Endodermal cell (in vitro differentiated cells): Measurements from ENCODE around the gene SLC22A17. TPM values are rescaled to one million over a fixed set of nuclear protein-coding genes. Genes with fewer than 3 reads are reported as not detected.

Source experiments
- DNase-seq: peaks from one replicate; pipeline ENCODE4 v3.0.0-alpha.2; 2017
- H3K27ac ChIP-seq: 2 replicates; pipeline ENCODE4 v1.5.1; 2013; ENCODE audit warnings: mild to moderate bottlenecking, low read depth, low read length, moderate library complexity
- H3K27me3 ChIP-seq: 2 replicates; pipeline ENCODE4 v1.6.1; 2013; ENCODE audit warnings: mild to moderate bottlenecking, low read length, moderate library complexity; ENCODE audit not compliant: insufficient read depth, control insufficient read depth, poor library complexity, severe bottlenecking
- H3K36me3 ChIP-seq: 2 replicates; pipeline ENCODE4 v1.7.0; 2013; ENCODE audit warnings: mild to moderate bottlenecking, low read length, moderate library complexity; ENCODE audit not compliant: control insufficient read depth, insufficient read depth
- H3K4me1 ChIP-seq: one replicate; pipeline ENCODE4 v1.7.0; 2013; ENCODE audit warnings: low read length; ENCODE audit not compliant: control insufficient read depth, insufficient read depth
- H3K4me3 ChIP-seq: 2 replicates; pipeline ENCODE4 v1.5.1; 2013; ENCODE audit warnings: mild to moderate bottlenecking, low read length, moderate library complexity
- H3K9ac ChIP-seq: 2 replicates; pipeline ENCODE4 v1.6.1; 2013; ENCODE audit warnings: mild to moderate bottlenecking, low read length, moderate library complexity; ENCODE audit not compliant: poor library complexity, severe bottlenecking; ENCODE audit errors: extremely low read depth
- H3K9me3 ChIP-seq: 2 replicates; pipeline ENCODE4 v1.6.1; 2013; ENCODE audit warnings: mild to moderate bottlenecking, low read length, moderate library complexity; ENCODE audit not compliant: control insufficient read depth
- H3K27ac Mint-ChIP-seq: 2 replicates; pipeline ENCODE4 v1.8.0; 2020; ENCODE audit warnings: mixed read lengths
- H3K27me3 Mint-ChIP-seq: 2 replicates; pipeline ENCODE4 v1.8.0; 2021; ENCODE audit warnings: mild to moderate bottlenecking, mixed read lengths; ENCODE audit not compliant: insufficient read depth
- H3K36me3 Mint-ChIP-seq: 2 replicates; pipeline ENCODE4 v1.8.0; 2020; ENCODE audit warnings: low read depth, mixed read lengths
- H3K4me1 Mint-ChIP-seq: 2 replicates; pipeline ENCODE4 v1.8.0; 2020; ENCODE audit warnings: mixed read lengths
- H3K4me3 Mint-ChIP-seq: 2 replicates; pipeline ENCODE4 v1.8.0; 2020; ENCODE audit warnings: mild to moderate bottlenecking, moderate library complexity, mixed read lengths
- H3K9me3 Mint-ChIP-seq: 2 replicates; pipeline ENCODE4 v1.8.0; 2020; ENCODE audit warnings: mild to moderate bottlenecking, mixed read lengths
- WGBS, 2 experiments: methylation state at CpG; one replicate each; pipeline versions ENCODE4 v1.1.5 to v1.1.7; 2013; ENCODE audit warnings: missing lambda C conversion rate in 2 of 2, mixed read lengths in 1 of 2; ENCODE audit not compliant: insufficient coverage in 1 of 2, insufficient read length in 1 of 2; 5-methylcytosine and 5-hydroxymethylcytosine counted together
- total RNA-seq, 2 donors: library from RNA; stranded (reverse); fragmentation: NEBNext Ultra II Directional in 1 of 2; extraction: Animal tissue kit (Norgen Biotek cat#: 25700) in 1 of 2; gene quantifications; 2 replicates in 1 of 2; 3 replicates in 1 of 2; pipeline ENCODE4 v1.2.1, GENCODE V29; 2021
- TF ChIP-seq, protein P1 (sequence below): fragments of 200-600 bp; sonication (generic); conservative IDR thresholded peaks from 2 replicates; pipeline ENCODE4 v1.5.0; 2021; ENCODE audit warnings: antibody characterized with exemption, mild to moderate bottlenecking

The SLC22A17 gene
- total RNA-seq, 2 donors from 2014 or later, result 49.9 to 89.0 TPM

DNA sequence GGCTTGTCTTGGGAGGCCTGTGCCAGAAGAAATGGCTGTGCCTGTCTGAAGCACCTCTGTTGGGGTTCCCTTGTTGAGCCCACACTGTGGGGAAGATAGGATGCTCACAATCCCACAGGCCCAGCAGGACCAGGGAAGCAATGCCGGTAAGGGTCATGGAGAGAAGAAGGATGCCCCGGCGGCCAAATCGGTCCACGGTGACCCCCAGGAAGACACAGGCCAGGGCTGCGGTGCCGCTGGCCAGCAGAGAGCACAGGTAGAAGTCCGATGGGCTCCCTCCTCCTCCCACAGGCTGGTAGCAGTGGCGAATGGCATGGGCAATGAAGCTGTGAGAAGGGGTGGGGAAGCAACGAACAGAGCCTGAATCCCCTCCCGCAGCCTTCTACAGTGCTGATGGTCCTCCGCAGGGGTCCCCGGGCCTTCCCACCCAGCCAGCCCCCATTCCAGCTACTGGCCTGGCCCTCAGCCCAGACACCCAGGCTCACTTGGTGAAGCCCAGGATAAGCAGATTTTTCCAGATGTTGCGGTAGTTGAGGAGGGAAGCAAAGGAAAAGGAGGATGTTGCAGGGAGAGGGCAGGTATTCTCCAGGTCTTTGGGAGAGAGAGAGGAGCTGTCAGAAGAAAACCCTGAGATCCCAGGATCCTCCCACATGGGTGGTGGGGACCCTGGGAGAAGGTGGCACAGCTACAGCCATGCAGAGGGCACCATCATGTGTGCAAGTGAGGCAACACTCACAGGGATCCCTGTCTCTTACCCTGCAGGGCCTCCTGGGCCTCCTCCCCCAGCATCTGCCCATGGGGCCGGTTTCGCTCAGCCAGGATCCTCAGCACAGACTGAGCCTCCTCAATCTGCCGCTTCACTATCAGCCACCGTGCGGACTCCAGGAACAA lies 5.0 kb downstream of the SLC22A17 start:
- H3K36me3 ChIP-seq, result no peaks in the 10 kb centered on the region
- H3K4me1 Mint-ChIP-seq, result peaks cover 23% of the 10 kb centered on the region
- H3K9me3 ChIP-seq, result peaks cover 6% of the 10 kb centered on the region
- TF ChIP-seq, protein P1, sequence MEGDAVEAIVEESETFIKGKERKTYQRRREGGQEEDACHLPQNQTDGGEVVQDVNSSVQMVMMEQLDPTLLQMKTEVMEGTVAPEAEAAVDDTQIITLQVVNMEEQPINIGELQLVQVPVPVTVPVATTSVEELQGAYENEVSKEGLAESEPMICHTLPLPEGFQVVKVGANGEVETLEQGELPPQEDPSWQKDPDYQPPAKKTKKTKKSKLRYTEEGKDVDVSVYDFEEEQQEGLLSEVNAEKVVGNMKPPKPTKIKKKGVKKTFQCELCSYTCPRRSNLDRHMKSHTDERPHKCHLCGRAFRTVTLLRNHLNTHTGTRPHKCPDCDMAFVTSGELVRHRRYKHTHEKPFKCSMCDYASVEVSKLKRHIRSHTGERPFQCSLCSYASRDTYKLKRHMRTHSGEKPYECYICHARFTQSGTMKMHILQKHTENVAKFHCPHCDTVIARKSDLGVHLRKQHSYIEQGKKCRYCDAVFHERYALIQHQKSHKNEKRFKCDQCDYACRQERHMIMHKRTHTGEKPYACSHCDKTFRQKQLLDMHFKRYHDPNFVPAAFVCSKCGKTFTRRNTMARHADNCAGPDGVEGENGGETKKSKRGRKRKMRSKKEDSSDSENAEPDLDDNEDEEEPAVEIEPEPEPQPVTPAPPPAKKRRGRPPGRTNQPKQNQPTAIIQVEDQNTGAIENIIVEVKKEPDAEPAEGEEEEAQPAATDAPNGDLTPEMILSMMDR, result no peak
- H3K27me3 ChIP-seq, result peaks cover 8% of the 10 kb centered on the region
- WGBS, 2 experiments, result 93 to 97% methylated on average over 5 to 19 of the region's 19 CpGs
- peaks cover 19% of the 10 kb centered on the region for H3K4me1 ChIP-seq
- peaks cover 1% of the 10 kb centered on the region for H3K9me3 Mint-ChIP-seq
- H3K27me3 Mint-ChIP-seq, result peaks cover 23% of the 10 kb centered on the region
- no peak overlapping the region for H3K4me3 Mint-ChIP-seq
- H3K4me3 ChIP-seq, result no peak overlapping the region
- peaks cover 21% of the 10 kb centered on the region for H3K36me3 Mint-ChIP-seq
- no peak overlapping the region for H3K9ac ChIP-seq
- peak; percentile 31 for DNase-seq
- H3K27ac Mint-ChIP-seq, result no peak overlapping the region
- H3K27ac ChIP-seq, result no peak overlapping the region

DNA sequence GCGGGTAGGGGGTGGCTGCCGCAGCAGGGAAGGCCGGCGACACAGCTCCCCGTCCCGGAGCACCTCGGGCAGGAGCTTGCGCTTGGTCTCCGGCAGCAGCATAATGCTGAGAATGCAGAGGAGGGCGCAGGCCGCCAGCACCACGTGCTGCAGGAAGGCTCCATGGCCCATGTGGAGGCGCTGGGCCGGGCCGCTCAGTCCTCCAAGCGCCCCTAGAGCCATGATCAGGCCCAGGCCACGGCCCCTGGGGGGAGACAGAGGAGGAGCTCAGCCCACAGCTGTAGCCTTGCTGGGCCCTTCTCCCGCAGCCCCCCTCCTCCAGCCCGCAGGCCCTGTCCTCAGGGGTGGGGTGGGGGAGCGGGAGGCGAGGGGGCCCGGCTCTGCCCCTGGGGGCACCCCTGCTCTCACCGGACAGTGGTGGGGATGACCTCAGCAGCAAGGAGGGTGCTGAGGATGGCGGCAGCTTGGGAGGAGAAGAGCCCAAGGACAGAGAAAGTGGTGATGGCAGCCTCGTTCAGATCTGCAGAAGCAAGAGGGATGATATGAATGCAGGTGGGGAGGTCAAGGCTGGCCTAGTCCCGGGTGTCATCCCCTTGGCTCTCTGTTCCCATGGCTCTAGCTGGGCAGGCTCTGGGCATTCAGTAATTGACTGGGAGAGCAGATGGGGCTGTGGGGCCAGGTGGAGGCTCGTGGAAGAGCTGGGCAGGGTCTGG lies 5.8 kb downstream of the SLC22A17 start:
- Histone ChIP-seq H3K9ac (no peak overlapping the region), H3K4me1 (peaks cover 19% of the 10 kb centered on the region), H3K9me3 (peaks cover 12% of the 10 kb centered on the region), H3K4me3 (no peak overlapping the region), H3K27ac (no peak overlapping the region), H3K36me3 (no peaks in the 10 kb centered on the region), H3K27me3 (peaks cover 8% of the 10 kb centered on the region)
- no peak overlapping the region for H3K27ac Mint-ChIP-seq
- WGBS, 2 experiments, result 89 to 95% methylated on average over 10 to 27 of the region's 27 CpGs
- DNase-seq, result peak; percentile 62
- TF ChIP-seq, protein P1, result no peak
- H3K4me3 Mint-ChIP-seq, result peak overlapping the region; percentile 10
- H3K36me3 Mint-ChIP-seq, result peaks cover 21% of the 10 kb centered on the region
- H3K27me3 Mint-ChIP-seq, result peaks cover 25% of the 10 kb centered on the region
- H3K9me3 Mint-ChIP-seq, result peaks cover 9% of the 10 kb centered on the region
- peaks cover 23% of the 10 kb centered on the region for H3K4me1 Mint-ChIP-seq

DNA sequence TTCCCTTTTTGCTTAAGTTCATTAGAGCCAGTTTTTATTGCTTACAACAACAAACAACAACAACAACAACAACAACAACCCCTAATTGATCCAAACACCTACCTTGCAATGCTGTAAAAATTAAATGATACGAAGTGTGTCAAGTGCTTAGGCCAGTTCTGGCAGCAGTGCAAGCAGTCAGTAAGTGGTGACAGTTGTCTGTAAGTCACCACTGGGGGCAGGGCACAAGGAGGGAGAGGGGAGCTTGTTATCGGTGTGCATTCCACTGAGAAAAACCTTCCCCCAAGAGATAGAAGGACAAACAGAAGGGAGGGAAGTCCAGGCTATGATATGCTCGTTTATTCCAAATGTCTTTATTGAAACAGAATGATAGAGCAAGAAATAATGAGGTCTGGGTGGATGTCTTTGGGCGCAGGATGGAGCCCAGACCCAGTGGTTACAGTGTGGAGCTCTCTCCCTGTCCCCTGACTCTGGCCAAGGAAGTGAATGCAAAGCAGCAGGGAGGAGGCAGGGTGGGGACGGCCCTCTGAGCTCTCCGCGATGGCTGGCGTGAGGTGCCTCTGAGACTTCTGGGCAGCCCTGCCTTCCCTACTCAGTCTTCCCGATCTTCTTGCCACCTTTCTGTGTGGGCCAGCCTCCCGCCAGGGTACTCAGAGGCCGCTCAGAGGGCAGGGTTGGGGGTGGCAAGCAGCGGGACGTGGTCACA lies 6.5 kb downstream of the SLC22A17 start:
- Mint-ChIP-seq H3K27me3 (peaks cover 17% of the 10 kb centered on the region), H3K9me3 (peaks cover 14% of the 10 kb centered on the region), H3K4me3 (peak overlapping the region; percentile 10), H3K4me1 (peaks cover 23% of the 10 kb centered on the region), H3K36me3 (peaks cover 19% of the 10 kb centered on the region), H3K27ac (peak overlapping the region; percentile 34)
- Histone ChIP-seq H3K4me3 (peak overlapping the region; percentile 61), H3K9me3 (peaks cover 19% of the 10 kb centered on the region), H3K27me3 (peaks cover 4% of the 10 kb centered on the region), H3K4me1 (peaks cover 19% of the 10 kb centered on the region), H3K27ac (no peak overlapping the region), H3K9ac (no peak overlapping the region), H3K36me3 (no peaks in the 10 kb centered on the region)
- TF ChIP-seq, protein P1, result peak; percentile 58
- DNase-seq, result peak; percentile 75
- 70 to 72% methylated on average over 9 to 13 of the region's 13 CpGs for WGBS, 2 experiments
